ENCODE measurements around the gene STOML1. TPM values are rescaled to one million over a fixed set of nuclear protein-coding genes. Genes with fewer than 3 reads are reported as not detected.
"Not testable (repeated sequence)": the region's sequence is repeated elsewhere in the genome, so short reads cannot be mapped to it uniquely, and the experiment has no call there.

The STOML1 gene
- total RNA-seq, 1 donor from 2014 or later = 14.1 TPM

GRCh38 chr15:73941871-73942635 is 50.0 kb downstream of the STOML1 start:
- Histone ChIP-seq H3K27me3 (ENCODE audit: control insufficient read depth in 3 of 3, insufficient read depth in 3 of 3, low read length in 3 of 3) (no peaks in the 10 kb centered on the region), H3K27ac (ENCODE audit: low read depth, low read length) (peak overlapping the region; percentile 19), H3K9ac (ENCODE audit: low read depth in 1 of 3, low read length in 3 of 3) (no peak overlapping the region), H3K4me1 (ENCODE audit: control insufficient read depth in 3 of 3, insufficient read depth in 3 of 3, low read length in 3 of 3) (peaks cover 4 to 19% (median 10%) of the 10 kb centered on the region in 3 donors), H3K36me3 (ENCODE audit: control insufficient read depth in 3 of 3, insufficient read depth in 3 of 3, low read length in 3 of 3) (peaks cover 0 to 5% (median 0%) of the 10 kb centered on the region in 3 donors), H3K4me3 (ENCODE audit: low read length in 3 of 3) (no peak overlapping the region), H3K9me3 (ENCODE audit: control insufficient read depth in 3 of 3, low read length in 3 of 3) (no peaks in the 10 kb centered on the region)

DNA sequence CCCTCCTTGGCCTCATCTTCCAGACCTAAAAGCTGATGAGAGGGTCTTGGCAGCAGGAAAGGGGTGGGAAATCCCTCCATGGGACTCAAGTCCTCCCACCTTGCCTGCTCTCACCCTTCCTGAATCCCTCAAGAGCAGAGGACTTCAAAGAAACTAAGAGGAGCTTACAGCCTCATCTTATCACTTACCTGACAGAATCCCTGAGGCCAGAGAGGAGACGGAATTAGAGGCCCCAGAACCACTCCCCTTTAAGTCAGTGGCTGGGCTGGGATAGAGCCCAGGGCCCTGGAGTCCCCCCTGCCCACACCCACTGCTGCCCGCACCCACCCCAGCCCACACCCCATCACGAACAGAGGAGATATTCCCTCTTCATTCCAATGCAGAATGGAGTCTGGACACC is 50.6 kb downstream of the STOML1 start:
- Histone ChIP-seq H3K27ac (ENCODE audit: low read depth, low read length) (peak overlapping the region; percentile 12), H3K9ac (ENCODE audit: low read depth in 1 of 3, low read length in 3 of 3) (peak overlapping the region in 1 of 3 donors; percentile 45)

GRCh38 chr15:73941044-73941443 is 51.1 kb downstream of the STOML1 start:
- Histone ChIP-seq H3K4me3 (ENCODE audit: low read length in 3 of 3) (no peak overlapping the region), H3K4me1 (ENCODE audit: control insufficient read depth in 3 of 3, insufficient read depth in 3 of 3, low read length in 3 of 3) (peaks cover 12 to 24% (median 13%) of the 10 kb centered on the region in 3 donors), H3K9ac (ENCODE audit: low read depth in 1 of 3, low read length in 3 of 3) (peak overlapping the region in 2 of 3 donors; percentile 14 to 45), H3K9me3 (ENCODE audit: control insufficient read depth in 3 of 3, low read length in 3 of 3) (no peaks in the 10 kb centered on the region), H3K27me3 (ENCODE audit: control insufficient read depth in 3 of 3, insufficient read depth in 3 of 3, low read length in 3 of 3) (no peaks in the 10 kb centered on the region), H3K36me3 (ENCODE audit: control insufficient read depth in 3 of 3, insufficient read depth in 3 of 3, low read length in 3 of 3) (peaks cover 0 to 2% (median 0%) of the 10 kb centered on the region in 3 donors), H3K27ac (ENCODE audit: low read depth, low read length) (peak overlapping the region; percentile 45)

More for the DNA sequence above, 50.6 kb downstream of the STOML1 start:
- Histone ChIP-seq H3K9me3 (ENCODE audit: control insufficient read depth in 3 of 3, low read length in 3 of 3) (no peaks in the 10 kb centered on the region), H3K4me3 (ENCODE audit: low read length in 3 of 3) (no peak overlapping the region), H3K4me1 (ENCODE audit: control insufficient read depth in 3 of 3, insufficient read depth in 3 of 3, low read length in 3 of 3) (peaks cover 8 to 21% (median 10%) of the 10 kb centered on the region in 3 donors), H3K27me3 (ENCODE audit: control insufficient read depth in 3 of 3, insufficient read depth in 3 of 3, low read length in 3 of 3) (no peaks in the 10 kb centered on the region), H3K36me3 (ENCODE audit: control insufficient read depth in 3 of 3, insufficient read depth in 3 of 3, low read length in 3 of 3) (peaks cover 0 to 2% (median 0%) of the 10 kb centered on the region in 3 donors)

GRCh38 chr15:73940061-73940981 is 51.8 kb downstream of the STOML1 start:
- Histone ChIP-seq H3K9ac (ENCODE audit: low read depth in 1 of 3, low read length in 3 of 3) (peak overlapping the region in 2 of 3 donors; percentile 14 to 25), H3K36me3 (ENCODE audit: control insufficient read depth in 3 of 3, insufficient read depth in 3 of 3, low read length in 3 of 3) (peaks cover 0 to 2% (median 0%) of the 10 kb centered on the region in 3 donors), H3K27ac (ENCODE audit: low read depth, low read length) (peak overlapping the region; percentile 45), H3K4me1 (ENCODE audit: control insufficient read depth in 3 of 3, insufficient read depth in 3 of 3, low read length in 3 of 3) (peaks cover 15 to 30% (median 18%) of the 10 kb centered on the region in 3 donors), H3K9me3 (ENCODE audit: control insufficient read depth in 3 of 3, low read length in 3 of 3) (no peaks in the 10 kb centered on the region), H3K27me3 (ENCODE audit: control insufficient read depth in 3 of 3, insufficient read depth in 3 of 3, low read length in 3 of 3) (no peaks in the 10 kb centered on the region), H3K4me3 (ENCODE audit: low read length in 3 of 3) (no peak overlapping the region)

GRCh38 chr15:73939138-73939537 is 53.0 kb downstream of the STOML1 start:
- Histone ChIP-seq H3K27ac (ENCODE audit: low read depth, low read length) (no peak overlapping the region), H3K4me3 (ENCODE audit: low read length in 3 of 3) (no peak overlapping the region), H3K4me1 (ENCODE audit: control insufficient read depth in 3 of 3, insufficient read depth in 3 of 3, low read length in 3 of 3) (peaks cover 15 to 33% (median 18%) of the 10 kb centered on the region in 3 donors), H3K27me3 (ENCODE audit: control insufficient read depth in 3 of 3, insufficient read depth in 3 of 3, low read length in 3 of 3) (no peaks in the 10 kb centered on the region), H3K36me3 (ENCODE audit: control insufficient read depth in 3 of 3, insufficient read depth in 3 of 3, low read length in 3 of 3) (no peaks in the 10 kb centered on the region), H3K9ac (ENCODE audit: low read depth in 1 of 3, low read length in 3 of 3) (no peak overlapping the region), H3K9me3 (ENCODE audit: control insufficient read depth in 3 of 3, low read length in 3 of 3) (no peaks in the 10 kb centered on the region)

DNA sequence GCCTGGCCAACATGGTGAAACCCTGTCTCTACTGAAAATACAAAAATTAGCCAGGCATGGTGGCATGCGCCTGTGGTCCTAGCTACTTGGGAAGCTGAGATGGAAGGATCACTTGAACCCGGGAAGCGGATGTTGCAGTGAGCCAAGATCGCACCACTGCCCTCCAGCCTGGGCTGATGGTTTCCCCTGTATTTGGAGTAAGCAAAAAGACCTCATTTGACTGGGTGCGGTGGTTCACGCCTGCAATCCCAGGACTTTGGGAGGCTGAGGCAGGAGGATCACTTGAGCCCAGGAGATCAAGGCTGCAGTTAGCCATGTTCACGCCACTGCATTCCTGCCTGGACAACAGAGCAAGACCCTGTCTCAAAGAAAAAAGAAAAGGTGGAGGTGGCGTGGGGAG is 53.6 kb downstream of the STOML1 start:
- H3K27ac ChIP-seq (ENCODE audit: low read depth, low read length); H3K9me3 ChIP-seq (ENCODE audit: control insufficient read depth in 3 of 3, low read length in 3 of 3); H3K4me3 ChIP-seq (ENCODE audit: low read length in 3 of 3); H3K9ac ChIP-seq (ENCODE audit: low read depth in 1 of 3, low read length in 3 of 3); H3K27me3 ChIP-seq (ENCODE audit: control insufficient read depth in 3 of 3, insufficient read depth in 3 of 3, low read length in 3 of 3); H3K36me3 ChIP-seq (ENCODE audit: control insufficient read depth in 3 of 3, insufficient read depth in 3 of 3, low read length in 3 of 3): not testable (repeated sequence)
- peaks cover 15 to 33% (median 18%) of the 10 kb centered on the region in 3 donors for H3K4me1 ChIP-seq (ENCODE audit: control insufficient read depth in 3 of 3, insufficient read depth in 3 of 3, low read length in 3 of 3)

DNA sequence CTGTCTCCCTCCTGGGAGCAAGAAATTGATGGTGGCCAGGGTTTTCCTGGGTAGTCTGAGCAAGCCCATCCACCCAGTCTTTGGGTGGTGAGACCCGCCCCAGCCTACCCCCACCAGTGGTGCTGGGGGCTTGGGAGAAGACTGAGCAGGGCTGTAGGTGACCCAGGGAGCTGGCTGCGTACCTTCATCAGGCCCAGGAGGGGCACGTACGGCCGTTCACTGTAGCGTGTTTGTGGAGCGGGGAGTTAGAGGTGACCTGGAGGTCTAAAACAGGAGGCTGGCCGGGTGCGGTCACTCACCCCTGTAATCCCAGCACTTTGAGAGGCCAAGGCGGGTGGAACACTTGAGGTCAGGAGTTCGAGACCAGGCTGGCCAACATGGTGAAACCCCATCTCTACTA is 54.4 kb downstream of the STOML1 start:
- H3K4me1 ChIP-seq (ENCODE audit: control insufficient read depth in 3 of 3, insufficient read depth in 3 of 3, low read length in 3 of 3) = peaks cover 15 to 33% (median 18%) of the 10 kb centered on the region in 3 donors
- H3K9ac ChIP-seq (ENCODE audit: low read depth in 1 of 3, low read length in 3 of 3) = no peak overlapping the region
- no peak overlapping the region for H3K27ac ChIP-seq (ENCODE audit: low read depth, low read length)

DNA sequence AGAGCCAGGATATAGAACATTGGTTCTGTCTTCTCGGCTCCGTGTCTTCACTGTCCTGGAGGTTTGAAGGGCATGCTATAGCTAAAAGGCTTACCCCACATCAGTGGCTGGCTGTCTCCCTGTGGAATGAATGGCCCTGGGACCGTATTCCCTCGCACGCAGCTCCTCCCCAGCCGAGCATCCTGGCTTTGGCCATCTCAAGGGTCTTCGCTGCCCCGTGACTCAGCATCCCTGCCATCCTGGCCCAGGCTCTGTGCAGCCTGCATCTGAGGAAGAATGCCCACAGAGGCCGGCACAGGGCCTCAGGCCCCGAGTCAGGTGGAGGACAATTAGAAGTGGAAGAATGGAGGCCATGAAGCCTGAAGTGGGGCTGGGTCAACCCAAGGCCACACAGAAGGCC is 54.8 kb downstream of the STOML1 start:
- Histone ChIP-seq H3K36me3 (ENCODE audit: control insufficient read depth in 3 of 3, insufficient read depth in 3 of 3, low read length in 3 of 3) (no peaks in the 10 kb centered on the region), H3K4me1 (ENCODE audit: control insufficient read depth in 3 of 3, insufficient read depth in 3 of 3, low read length in 3 of 3) (peaks cover 15 to 31% (median 18%) of the 10 kb centered on the region in 3 donors), H3K4me3 (ENCODE audit: low read length in 3 of 3) (no peak overlapping the region), H3K9ac (ENCODE audit: low read depth in 1 of 3, low read length in 3 of 3) (no peak overlapping the region), H3K9me3 (ENCODE audit: control insufficient read depth in 3 of 3, low read length in 3 of 3) (no peaks in the 10 kb centered on the region), H3K27ac (ENCODE audit: low read depth, low read length) (no peak overlapping the region), H3K27me3 (ENCODE audit: control insufficient read depth in 3 of 3, insufficient read depth in 3 of 3, low read length in 3 of 3) (no peaks in the 10 kb centered on the region)

More for the DNA sequence above, 54.4 kb downstream of the STOML1 start:
- H3K27me3 ChIP-seq (ENCODE audit: control insufficient read depth in 3 of 3, insufficient read depth in 3 of 3, low read length in 3 of 3) = no peaks in the 10 kb centered on the region
- H3K9me3 ChIP-seq (ENCODE audit: control insufficient read depth in 3 of 3, low read length in 3 of 3) = no peaks in the 10 kb centered on the region
- H3K4me3 ChIP-seq (ENCODE audit: low read length in 3 of 3) = no peak overlapping the region
- no peaks in the 10 kb centered on the region for H3K36me3 ChIP-seq (ENCODE audit: control insufficient read depth in 3 of 3, insufficient read depth in 3 of 3, low read length in 3 of 3)

DNA sequence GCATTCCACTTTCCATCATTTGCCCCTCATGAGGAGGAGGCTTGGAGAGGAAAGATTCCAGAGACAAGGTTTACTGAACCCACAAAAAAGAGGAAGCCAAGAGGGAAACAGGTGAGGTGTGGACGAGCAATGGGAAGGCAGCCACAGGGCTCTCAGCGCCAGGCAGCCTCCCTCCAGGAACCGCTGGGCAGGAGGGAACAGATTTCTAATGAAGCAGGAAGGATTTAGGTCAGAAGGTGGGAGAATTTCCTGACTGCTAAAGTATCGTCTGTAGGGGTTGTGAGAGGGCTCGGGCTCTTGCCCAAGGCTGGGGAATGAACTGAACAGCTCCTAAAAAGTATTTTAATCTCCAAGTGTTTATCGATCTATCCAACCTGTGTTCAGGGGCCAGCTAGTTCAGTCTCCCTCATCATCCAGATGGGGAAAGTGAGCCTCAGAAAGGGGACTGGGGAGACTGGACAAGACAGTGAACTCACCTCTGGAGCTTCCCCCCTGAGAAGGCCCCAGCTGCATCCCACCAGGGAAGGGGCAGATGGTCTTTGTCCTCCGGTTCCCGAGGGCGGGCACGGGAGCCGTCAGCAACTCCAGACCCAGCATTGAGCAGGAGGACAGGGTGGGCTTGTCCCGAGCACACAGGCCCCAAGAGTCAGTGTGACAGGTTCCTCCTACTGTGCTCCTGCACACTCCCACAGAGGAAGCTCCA is 55.4 kb downstream of the STOML1 start:
- Histone ChIP-seq H3K4me1 (ENCODE audit: control insufficient read depth in 3 of 3, insufficient read depth in 3 of 3, low read length in 3 of 3) (peaks cover 15 to 31% (median 18%) of the 10 kb centered on the region in 3 donors), H3K27me3 (ENCODE audit: control insufficient read depth in 3 of 3, insufficient read depth in 3 of 3, low read length in 3 of 3) (no peaks in the 10 kb centered on the region), H3K36me3 (ENCODE audit: control insufficient read depth in 3 of 3, insufficient read depth in 3 of 3, low read length in 3 of 3) (peaks cover 0 to 2% (median 0%) of the 10 kb centered on the region in 3 donors), H3K9me3 (ENCODE audit: control insufficient read depth in 3 of 3, low read length in 3 of 3) (no peaks in the 10 kb centered on the region), H3K27ac (ENCODE audit: low read depth, low read length) (no peak overlapping the region), H3K9ac (ENCODE audit: low read depth in 1 of 3, low read length in 3 of 3) (peak overlapping the region in 1 of 3 donors; percentile 16), H3K4me3 (ENCODE audit: low read length in 3 of 3) (no peak overlapping the region)
